Measurements from ENCODE around the gene IL6R. TPM values are rescaled to one million over a fixed set of nuclear protein-coding genes. Genes with fewer than 3 reads are reported as not detected.

IL6R gene
- total RNA-seq, 4 donors from 2014 or later = 56.1 to 140 (median 100) TPM

DNA sequence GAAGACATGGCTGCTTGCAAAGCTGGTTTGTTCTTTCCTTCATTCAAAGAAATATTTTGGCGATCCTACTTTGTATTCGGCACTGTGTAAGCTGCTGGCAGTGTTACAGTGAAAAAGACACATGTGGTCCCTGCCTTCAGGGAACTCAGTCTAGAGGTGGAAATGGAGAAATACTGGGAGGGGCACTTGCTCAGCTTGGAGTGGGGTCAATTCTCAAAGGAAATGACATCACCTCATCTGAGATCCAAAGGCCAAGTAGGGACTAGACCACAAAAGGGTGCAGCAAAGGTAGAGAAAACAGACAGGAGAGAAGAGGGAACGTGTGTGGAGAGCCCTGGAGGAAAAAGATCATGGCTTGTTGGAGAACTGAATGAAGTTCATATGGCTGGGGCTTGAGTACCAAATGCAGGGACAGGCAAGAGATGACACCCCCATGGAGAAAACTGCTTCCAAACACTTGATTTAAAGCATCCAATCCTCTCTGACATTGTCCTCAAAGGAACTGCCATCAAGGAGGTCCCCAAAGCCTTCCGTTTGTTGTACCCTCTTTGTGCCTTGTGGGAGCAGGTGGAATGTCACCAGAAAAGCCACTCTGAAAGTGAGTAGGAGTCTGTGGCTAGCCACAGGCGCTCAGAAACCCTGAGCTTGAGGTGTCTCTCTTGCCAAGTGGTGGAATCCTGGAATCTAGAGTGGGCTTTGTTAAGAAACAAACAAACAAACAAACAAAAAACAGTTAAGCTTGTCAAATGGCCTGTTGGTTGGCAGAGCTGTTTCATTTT is 48.6 kb downstream of the IL6R start:
- H3K36me3 ChIP-seq = peaks cover 0 to 82% (median 0%) of the 10 kb centered on the region in 3 donors
- H3K9me3 ChIP-seq = no peaks in the 10 kb centered on the region
- no peaks in the 10 kb centered on the region for H3K4me1 ChIP-seq
- no peaks in the 10 kb centered on the region for H3K27me3 ChIP-seq
- TF ChIP-seq CTCF (IDR thresholded peaks at IDR 0.05) (no peak), POLR2A (IDR thresholded peaks at IDR 0.05) (no peak)
- H3K4me3 ChIP-seq = no peak overlapping the region
- DNase-seq = no peak
- H3K27ac ChIP-seq = peak overlapping the region in 1 of 4 donors; percentile 30

DNA sequence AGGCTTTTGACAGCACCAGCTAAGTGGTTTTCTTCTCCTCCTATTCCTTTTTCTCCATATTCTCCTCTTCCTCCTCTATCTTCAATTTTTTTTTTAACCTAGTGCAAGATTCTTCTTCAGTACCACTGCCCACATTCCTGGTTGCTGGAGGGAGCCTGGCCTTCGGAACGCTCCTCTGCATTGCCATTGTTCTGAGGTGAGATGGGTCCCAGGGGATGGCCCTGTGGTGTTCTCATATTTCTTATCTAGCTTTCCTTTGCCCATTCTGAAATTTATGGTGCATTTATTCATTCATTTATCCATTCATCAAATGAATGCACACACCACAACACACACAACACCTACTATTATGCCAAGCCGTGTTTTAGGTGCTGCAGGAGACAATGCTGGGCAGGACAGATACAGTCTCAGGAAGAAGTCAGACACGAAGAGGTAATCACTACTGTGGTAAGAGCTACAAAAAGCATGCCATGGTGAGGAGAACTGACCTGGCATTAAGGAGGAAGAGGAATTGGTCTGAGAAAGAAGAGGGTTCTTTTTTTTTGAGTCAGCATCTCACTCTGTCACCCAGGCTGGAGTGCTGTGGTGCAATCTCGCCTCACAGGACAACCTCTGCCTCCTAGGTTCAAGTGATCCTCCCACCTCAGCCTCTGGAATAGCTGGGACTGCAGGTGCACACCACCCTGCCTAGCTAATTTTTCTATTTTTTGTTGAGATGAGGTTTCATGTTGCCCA is 49.4 kb downstream of the IL6R start:
- H3K4me1 ChIP-seq = no peaks in the 10 kb centered on the region
- no peak for TF ChIP-seq POLR2A (IDR thresholded peaks at IDR 0.05)
- TF ChIP-seq CTCF (IDR thresholded peaks at IDR 0.05) = no peak
- no peak for DNase-seq
- no peaks in the 10 kb centered on the region for H3K9me3 ChIP-seq
- peaks cover 0 to 78% (median 0%) of the 10 kb centered on the region in 3 donors for H3K36me3 ChIP-seq
- H3K27ac ChIP-seq = no peak overlapping the region
- no peak overlapping the region for H3K4me3 ChIP-seq
- no peaks in the 10 kb centered on the region for H3K27me3 ChIP-seq

GRCh38 chr1:154456631-154457030 is 51.5 kb downstream of the IL6R start:
- DNase-seq = no peak
- peaks cover 0 to 72% (median 0%) of the 10 kb centered on the region in 3 donors for H3K36me3 ChIP-seq
- no peaks in the 10 kb centered on the region for H3K27me3 ChIP-seq
- TF ChIP-seq CTCF (IDR thresholded peaks at IDR 0.05) (no peak), POLR2A (IDR thresholded peaks at IDR 0.05) (no peak)
- H3K9me3 ChIP-seq = no peaks in the 10 kb centered on the region
- no peak overlapping the region for H3K27ac ChIP-seq
- H3K4me1 ChIP-seq = no peaks in the 10 kb centered on the region
- no peak overlapping the region for H3K4me3 ChIP-seq

DNA sequence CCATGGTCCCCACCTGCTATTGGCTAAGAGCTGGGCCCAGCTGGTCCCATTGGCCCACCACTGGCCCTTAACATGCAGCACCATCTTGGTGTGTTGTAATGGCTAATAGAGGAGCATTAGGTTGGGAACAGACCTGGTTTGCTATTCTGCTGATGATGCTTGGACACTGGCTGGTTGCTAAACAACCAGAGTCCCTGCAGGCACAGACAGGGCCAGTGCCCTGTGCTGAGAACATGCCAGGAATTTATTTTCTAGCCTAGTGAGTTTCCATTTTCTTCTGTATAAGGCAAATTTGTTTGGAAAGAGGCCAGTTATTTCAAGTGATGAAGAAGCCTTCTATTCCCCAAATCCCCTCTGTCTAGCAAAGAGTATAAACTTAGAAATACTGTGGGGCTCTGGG is 53.9 kb downstream of the IL6R start:
- H3K36me3 ChIP-seq = peaks cover 0 to 62% (median 0%) of the 10 kb centered on the region in 3 donors
- H3K27me3 ChIP-seq = no peaks in the 10 kb centered on the region
- peaks cover 0 to 16% (median 2%) of the 10 kb centered on the region in 4 donors for H3K4me1 ChIP-seq
- H3K9me3 ChIP-seq = no peaks in the 10 kb centered on the region
- no peak for DNase-seq
- H3K4me3 ChIP-seq = no peak overlapping the region
- no peak overlapping the region for H3K27ac ChIP-seq
- no peak for TF ChIP-seq POLR2A (IDR thresholded peaks at IDR 0.05)
- no peak for TF ChIP-seq CTCF (IDR thresholded peaks at IDR 0.05)

- Histone ChIP-seq H3K27ac (no peak overlapping the region), H3K4me3 (no peak overlapping the region)
- TF ChIP-seq POLR2A (IDR thresholded peaks at IDR 0.05) = no peak
- no peak for TF ChIP-seq CTCF (IDR thresholded peaks at IDR 0.05)
These were observed 55.6 kb downstream of the IL6R start for GRCh38 chr1:154460695-154461260.

More at GRCh38 chr1:154460695-154461260, 55.6 kb downstream of the IL6R start:
- DNase-seq = no peak
- H3K4me1 ChIP-seq = peaks cover 0 to 16% (median 4%) of the 10 kb centered on the region in 4 donors
- no peaks in the 10 kb centered on the region for H3K9me3 ChIP-seq
- H3K27me3 ChIP-seq = no peaks in the 10 kb centered on the region
- peaks cover 0 to 59% (median 0%) of the 10 kb centered on the region in 3 donors for H3K36me3 ChIP-seq
